Skeletal muscle tissue (tissue), 4 donors: Measurements from ENCODE around the gene SLC4A1AP. TPM values are rescaled to one million over a fixed set of nuclear protein-coding genes. Genes with fewer than 3 reads are reported as not detected.
"Not testable (repeated sequence)": the region's sequence is repeated elsewhere in the genome, so short reads cannot be mapped to it uniquely, and the experiment has no call there.

Experiments used
- H3K27ac ChIP-seq: one replicate; pipeline ENCODE4 v1.7.0; 2013; ENCODE audit warnings: mild to moderate bottlenecking, low read depth, low read length, inconsistent platforms
- H3K27me3 ChIP-seq, 3 donors: one replicate each; pipeline ENCODE4 v1.7.0; 2013; ENCODE audit warnings: low read length in 3 of 3; ENCODE audit not compliant: control insufficient read depth in 3 of 3, insufficient read depth in 3 of 3
- H3K36me3 ChIP-seq, 3 donors: one replicate each; pipeline ENCODE4 v1.7.0; 2013; ENCODE audit warnings: low read length in 3 of 3; ENCODE audit not compliant: control insufficient read depth in 3 of 3, insufficient read depth in 3 of 3
- H3K4me1 ChIP-seq, 3 donors: one replicate each; pipeline ENCODE4 v1.7.0; 2013; ENCODE audit warnings: low read length in 3 of 3, mild to moderate bottlenecking in 3 of 3; ENCODE audit not compliant: control insufficient read depth in 3 of 3, insufficient read depth in 3 of 3
- H3K4me3 ChIP-seq, 3 donors: one replicate each; pipeline ENCODE4 v1.7.0; 2013; ENCODE audit warnings: low read length in 3 of 3
- H3K9ac ChIP-seq, 3 donors: one replicate each; pipeline ENCODE4 v1.7.0; 2013; ENCODE audit warnings: low read length in 3 of 3, mild to moderate bottlenecking in 3 of 3, moderate library complexity in 2 of 3, low read depth in 1 of 3
- H3K9me3 ChIP-seq, 3 donors: one replicate each; pipeline ENCODE4 v1.7.0; 2013; ENCODE audit warnings: low read length in 3 of 3; ENCODE audit not compliant: control insufficient read depth in 3 of 3
- total RNA-seq: library from RNA; depleted of rRNA; stranded (reverse); fragments of >200 nt; gene quantifications from one replicate; pipeline ENCODE4 v1.2.3, GENCODE V29; 2014
- donor health status: Osteomylitis.

The SLC4A1AP gene
- total RNA-seq, 1 donor from 2014 or later: 20.9 TPM

DNA sequence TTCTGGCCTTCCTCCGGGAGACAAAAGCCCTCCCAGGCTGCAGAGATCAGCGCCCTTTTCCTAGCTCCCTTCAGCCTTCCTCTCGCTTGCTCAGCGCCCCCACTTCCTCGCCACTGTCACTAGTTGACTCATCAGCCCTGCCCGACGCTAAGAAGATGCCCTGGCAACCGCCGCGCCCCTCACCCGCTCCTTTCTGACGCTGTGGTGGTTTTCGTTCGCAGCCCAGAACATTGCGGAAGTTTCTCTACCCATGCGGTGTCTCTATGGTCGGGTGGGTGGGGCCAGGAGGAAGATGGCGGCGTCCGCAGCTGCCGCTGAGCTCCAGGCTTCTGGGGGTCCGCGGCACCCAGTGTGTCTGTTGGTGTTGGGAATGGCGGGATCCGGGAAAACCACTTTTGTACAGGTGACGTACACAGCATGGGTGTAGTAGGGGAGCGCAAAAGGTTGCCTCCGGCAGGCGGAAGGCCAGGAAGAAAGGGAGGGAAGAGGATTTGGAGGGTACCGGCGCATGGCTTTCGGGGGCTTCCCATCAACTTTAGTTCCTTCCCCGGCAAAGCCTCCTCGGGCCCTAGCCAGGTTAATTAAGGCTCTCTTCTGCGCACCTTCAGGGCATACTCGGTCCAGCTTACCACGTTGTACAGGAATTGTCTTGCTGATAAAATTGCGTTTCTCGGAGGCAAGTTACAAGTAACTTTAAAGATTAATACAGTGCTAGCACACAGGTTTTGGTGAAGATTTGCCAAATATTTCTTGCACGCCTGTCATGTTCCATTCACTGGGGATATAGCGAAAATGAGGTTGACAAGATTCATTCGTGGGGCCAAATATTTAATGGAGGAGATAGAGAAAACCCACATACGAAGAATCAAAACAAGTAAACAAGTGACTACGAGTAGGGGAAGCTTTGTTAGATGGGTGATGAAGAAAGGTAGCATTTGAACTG, 34.7 kb upstream of the SLC4A1AP start, which contains the start of the genes CCDC121 and GPN1:
Gene CCDC121, minus strand, starts transcription at position 246 of the 943 bp plus-strand sequence. CDS start 1,213 bp downstream, outside the sequence.
Gene GPN1, plus strand, starts transcription at position 284 of the 943 bp plus-strand sequence. Its CDS starts 9 bp downstream, at position 293.
- Histone ChIP-seq H3K36me3 (peaks cover 14 to 29% (median 21%) of the 10 kb centered on the region in 3 donors), H3K9ac (peak within 1 kb of the TSS; percentile 92 to 95 (median 94)), H3K27me3 (no peaks in the 10 kb centered on the region), H3K27ac (peak within 1 kb of the TSS; percentile 70), H3K4me1 (peaks cover 11 to 22% (median 14%) of the 10 kb centered on the region in 3 donors), H3K9me3 (no peaks in the 10 kb centered on the region), H3K4me3 (peak within 1 kb of the TSS; percentile 94 to 98 (median 94))

DNA sequence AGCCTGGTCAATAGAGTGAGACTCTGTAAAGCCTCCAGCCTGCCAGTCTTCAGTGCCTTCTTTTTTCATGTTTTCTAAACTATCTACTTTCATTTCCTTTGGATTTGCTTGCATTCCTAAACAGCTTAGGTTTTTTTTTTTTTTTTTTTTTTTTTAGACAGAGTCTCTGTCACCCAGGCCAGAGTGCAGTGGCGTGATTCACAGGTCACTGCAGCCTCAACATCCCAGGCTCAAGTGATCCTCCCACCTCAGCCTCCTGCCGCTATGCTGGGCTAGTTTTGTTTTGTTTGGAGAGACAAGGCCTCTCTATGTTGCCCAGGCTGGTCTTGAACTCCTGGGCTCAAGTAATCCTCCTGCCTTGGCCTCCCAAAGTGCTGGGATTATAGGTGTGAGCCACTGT, 33.4 kb upstream of the SLC4A1AP start:
- H3K27me3 ChIP-seq, H3K9me3 ChIP-seq, H3K27ac ChIP-seq, H3K4me3 ChIP-seq, H3K9ac ChIP-seq: not testable (repeated sequence)
- Histone ChIP-seq H3K36me3 (peaks cover 19 to 39% (median 33%) of the 10 kb centered on the region in 3 donors), H3K4me1 (peaks cover 11 to 22% (median 14%) of the 10 kb centered on the region in 3 donors)

DNA sequence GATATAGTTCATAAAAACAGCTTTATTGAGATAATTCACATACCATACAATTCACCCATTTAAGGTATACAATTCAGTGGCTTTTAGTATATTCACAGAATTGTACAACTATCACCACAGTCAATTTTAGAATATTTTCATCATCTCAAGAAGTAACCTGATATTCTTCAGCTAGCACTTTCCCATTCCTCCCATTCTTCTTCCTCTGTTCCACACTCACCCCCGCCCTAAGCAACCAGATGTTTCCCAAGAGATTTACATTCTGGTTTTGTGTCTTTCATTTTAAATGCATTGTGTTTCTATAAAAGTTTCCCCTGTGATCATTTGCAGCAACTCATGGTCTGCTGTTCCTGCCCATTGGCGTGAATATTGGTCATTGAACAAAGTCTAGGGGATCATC, 29.4 kb upstream of the SLC4A1AP start:
- no peaks in the 10 kb centered on the region for H3K27me3 ChIP-seq
- H3K4me1 ChIP-seq: peaks cover 5 to 11% (median 6%) of the 10 kb centered on the region in 3 donors
- peaks cover 39 to 73% (median 56%) of the 10 kb centered on the region in 3 donors for H3K36me3 ChIP-seq

DNA sequence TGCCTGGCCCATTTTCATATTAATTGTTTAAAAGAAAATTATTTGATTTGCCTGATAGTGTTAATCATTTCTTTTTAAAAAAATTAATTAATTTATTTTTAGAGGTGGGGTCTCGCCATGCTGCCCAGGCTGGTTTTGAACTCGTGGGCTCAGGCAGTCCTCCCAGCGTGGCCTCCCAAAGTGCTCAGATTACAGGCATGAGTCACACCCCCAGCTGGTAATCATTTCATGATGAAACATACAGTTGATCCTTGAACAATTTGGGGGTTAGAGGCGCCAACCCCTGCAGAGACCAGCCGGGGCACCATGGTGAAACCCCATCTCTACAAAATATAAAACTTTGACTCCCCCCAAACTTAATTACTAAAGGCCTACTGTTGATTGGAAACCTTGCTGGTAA, 26.9 kb upstream of the SLC4A1AP start:
- H3K27ac ChIP-seq: no peak overlapping the region
- no peak overlapping the region for H3K4me3 ChIP-seq
- H3K9me3 ChIP-seq: no peaks in the 10 kb centered on the region
- H3K9ac ChIP-seq: no peak overlapping the region
- H3K4me1 ChIP-seq: no peaks in the 10 kb centered on the region
- H3K27me3 ChIP-seq: no peaks in the 10 kb centered on the region
- peaks cover 46 to 82% (median 62%) of the 10 kb centered on the region in 3 donors for H3K36me3 ChIP-seq

More for the DNA sequence above, 29.4 kb upstream of the SLC4A1AP start:
- H3K9me3 ChIP-seq: no peaks in the 10 kb centered on the region
- no peak overlapping the region for H3K9ac ChIP-seq
- H3K27ac ChIP-seq: no peak overlapping the region
- H3K4me3 ChIP-seq: no peak overlapping the region

DNA sequence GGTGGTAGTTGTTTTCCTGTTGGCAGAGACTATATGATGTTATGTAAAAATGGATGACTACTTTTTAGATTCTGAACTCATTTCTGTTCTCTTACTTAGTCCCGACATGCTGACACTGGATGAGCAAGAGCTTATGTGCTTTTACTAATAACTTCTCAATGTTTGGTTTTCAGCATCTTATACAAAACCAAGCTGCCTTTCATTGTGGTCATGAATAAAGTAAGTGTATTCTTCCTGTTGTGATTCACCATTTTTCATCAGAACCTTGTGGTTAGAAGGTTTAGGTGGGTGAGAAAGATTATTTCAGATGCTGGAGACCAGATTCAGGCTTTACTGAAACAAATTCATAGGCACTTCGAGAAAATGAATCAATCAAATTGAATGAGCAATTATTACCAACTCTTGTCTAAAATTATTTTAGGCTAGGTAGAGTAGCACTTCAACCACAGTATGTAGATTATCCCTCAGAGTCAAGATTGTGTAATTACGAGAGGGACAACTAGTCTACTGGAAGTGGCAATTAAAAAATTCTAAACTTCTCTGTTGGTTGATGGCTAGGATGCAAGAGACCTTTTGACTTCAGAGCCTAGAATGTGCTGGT, 25.6 kb upstream of the SLC4A1AP start:
- Histone ChIP-seq H3K27me3 (no peaks in the 10 kb centered on the region), H3K4me1 (no peaks in the 10 kb centered on the region), H3K9me3 (no peaks in the 10 kb centered on the region), H3K4me3 (no peak overlapping the region), H3K36me3 (peaks cover 41 to 74% (median 62%) of the 10 kb centered on the region in 3 donors), H3K9ac (no peak overlapping the region), H3K27ac (no peak overlapping the region)

DNA sequence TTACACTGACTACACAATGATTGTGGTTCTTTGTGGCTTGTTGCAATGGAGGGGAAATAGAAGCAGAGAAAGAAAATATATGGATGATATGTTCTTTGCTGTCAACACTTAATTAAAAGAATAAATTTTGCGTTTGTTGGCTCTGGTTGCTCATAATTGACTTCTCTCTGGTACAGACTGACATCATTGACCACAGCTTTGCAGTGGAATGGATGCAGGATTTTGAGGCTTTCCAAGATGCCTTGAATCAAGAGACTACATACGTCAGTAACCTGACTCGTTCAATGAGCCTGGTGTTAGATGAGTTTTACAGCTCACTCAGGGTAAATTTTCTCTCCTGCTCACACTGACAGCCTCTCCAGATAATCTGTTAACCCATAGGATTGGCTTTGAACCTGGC, 25.0 kb upstream of the SLC4A1AP start:
- Histone ChIP-seq H3K27me3 (no peaks in the 10 kb centered on the region), H3K9me3 (no peaks in the 10 kb centered on the region), H3K9ac (no peak overlapping the region), H3K4me3 (no peak overlapping the region), H3K4me1 (no peaks in the 10 kb centered on the region), H3K36me3 (peaks cover 45 to 76% (median 60%) of the 10 kb centered on the region in 3 donors), H3K27ac (no peak overlapping the region)

DNA sequence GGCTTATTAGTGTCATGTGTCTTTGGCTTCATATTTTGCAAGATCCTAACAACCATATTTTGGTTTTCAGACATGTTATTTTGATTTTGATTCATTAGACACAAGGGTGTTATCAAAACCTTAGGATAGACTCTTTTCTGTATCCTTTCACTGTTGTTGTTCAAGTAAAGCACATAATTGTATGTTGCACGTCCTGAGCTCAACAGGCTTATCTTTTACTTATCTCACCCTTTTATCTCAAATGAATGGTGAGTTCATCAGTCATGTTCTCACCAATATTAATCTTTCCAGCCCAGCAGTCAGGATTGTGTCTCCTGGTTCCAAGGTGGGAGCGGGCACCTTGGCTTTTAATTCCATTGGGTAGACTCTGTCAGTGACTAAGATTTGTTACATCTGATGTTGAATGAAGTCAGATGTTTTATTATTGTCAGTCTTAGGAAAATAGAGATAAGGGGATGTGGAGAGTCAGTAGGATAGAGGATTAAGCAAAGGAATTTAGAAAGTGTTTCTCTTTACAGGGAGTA, 22.9 kb upstream of the SLC4A1AP start:
- Histone ChIP-seq H3K4me1 (no peaks in the 10 kb centered on the region), H3K27me3 (no peaks in the 10 kb centered on the region), H3K36me3 (peaks cover 41 to 67% (median 51%) of the 10 kb centered on the region in 3 donors), H3K9me3 (no peaks in the 10 kb centered on the region), H3K27ac (no peak overlapping the region), H3K9ac (no peak overlapping the region), H3K4me3 (no peak overlapping the region)

DNA sequence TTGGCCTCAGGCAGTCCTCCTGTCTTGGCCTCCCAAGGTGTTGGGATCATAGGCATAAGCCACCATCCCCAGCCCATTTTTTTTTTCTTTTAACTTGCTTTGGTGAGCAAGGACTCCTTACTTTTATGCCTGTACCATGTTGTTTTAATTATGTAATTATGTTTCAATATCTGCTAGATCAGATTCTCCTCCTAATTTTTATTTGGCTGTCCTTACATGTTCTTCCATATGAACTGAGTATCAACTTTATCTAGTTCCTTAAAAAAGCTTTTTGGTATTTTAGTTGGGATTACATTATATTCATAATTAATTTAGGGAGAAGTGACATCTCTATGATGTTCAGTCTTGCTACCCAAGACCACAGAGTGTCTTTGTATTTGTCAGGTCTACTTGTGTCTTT, 18.5 kb upstream of the SLC4A1AP start:
- Histone ChIP-seq H3K4me1 (no peaks in the 10 kb centered on the region), H3K27me3 (no peaks in the 10 kb centered on the region), H3K9me3 (no peaks in the 10 kb centered on the region), H3K4me3 (no peak overlapping the region), H3K36me3 (peaks cover 30 to 57% (median 56%) of the 10 kb centered on the region in 3 donors), H3K27ac (no peak overlapping the region), H3K9ac (no peak overlapping the region)

DNA sequence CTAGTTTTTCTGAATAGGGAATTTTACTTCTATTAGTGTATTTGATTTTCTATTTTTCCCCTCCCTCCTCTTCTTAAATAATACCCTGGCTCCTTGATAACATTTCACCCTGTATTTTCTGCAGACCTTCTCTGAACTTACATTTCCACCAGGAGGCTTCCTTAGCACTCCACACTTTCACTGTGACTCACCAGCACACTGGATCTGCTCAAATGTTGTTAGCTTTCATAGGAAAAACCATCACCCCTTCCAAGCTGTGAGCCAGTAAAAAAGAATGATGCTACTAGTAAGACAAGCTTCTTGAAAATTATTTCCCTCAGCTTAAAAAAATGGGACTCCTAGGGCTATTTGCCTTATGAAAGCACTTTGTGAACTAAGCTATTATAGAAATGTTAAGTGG, 16.4 kb upstream of the SLC4A1AP start:
- H3K9ac ChIP-seq: no peak overlapping the region
- no peak overlapping the region for H3K4me3 ChIP-seq
- H3K27ac ChIP-seq: no peak overlapping the region
- H3K36me3 ChIP-seq: peaks cover 34 to 57% (median 50%) of the 10 kb centered on the region in 3 donors
- H3K4me1 ChIP-seq: no peaks in the 10 kb centered on the region
- no peaks in the 10 kb centered on the region for H3K9me3 ChIP-seq
- H3K27me3 ChIP-seq: no peaks in the 10 kb centered on the region
